ENCODE measurements around the gene SMCHD1.
"Not testable (repeated sequence)": the region's sequence is repeated elsewhere in the genome, so short reads cannot be mapped to it uniquely, and the experiment has no call there.

The SMCHD1 gene

GRCh38 chr18:2715990-2716389, 60.5 kb downstream of the SMCHD1 start:
- no peak for DNase-seq (ENCODE audit: extremely low read depth in 1 of 2, low read depth in 1 of 2)

- no peak for DNase-seq (ENCODE audit: extremely low read depth in 1 of 2, low read depth in 1 of 2)
Measured at GRCh38 chr18:2716394-2717326, 61.1 kb downstream of the SMCHD1 start.

DNA sequence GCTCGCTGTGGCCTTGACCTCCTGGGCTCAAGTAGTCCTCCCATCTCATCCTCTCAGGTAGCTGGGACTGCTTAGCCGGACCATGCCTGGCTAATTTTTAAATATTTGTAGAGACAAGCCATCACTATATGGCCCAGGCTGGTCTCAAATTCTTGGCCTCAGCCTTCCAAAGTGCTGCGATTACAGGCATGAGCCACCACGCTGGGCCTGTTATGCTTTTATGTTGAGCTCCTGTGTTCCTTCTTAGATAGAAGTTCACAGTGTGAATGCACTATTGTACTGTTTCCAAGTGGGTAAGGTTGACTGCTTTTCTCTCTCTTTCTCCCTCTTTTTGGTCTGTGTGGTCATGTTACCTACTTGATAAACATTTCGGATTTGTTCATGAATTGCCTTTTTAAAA, 61.9 kb downstream of the SMCHD1 start:
- DNase-seq (ENCODE audit: extremely low read depth in 1 of 2, low read depth in 1 of 2): no peak

DNA sequence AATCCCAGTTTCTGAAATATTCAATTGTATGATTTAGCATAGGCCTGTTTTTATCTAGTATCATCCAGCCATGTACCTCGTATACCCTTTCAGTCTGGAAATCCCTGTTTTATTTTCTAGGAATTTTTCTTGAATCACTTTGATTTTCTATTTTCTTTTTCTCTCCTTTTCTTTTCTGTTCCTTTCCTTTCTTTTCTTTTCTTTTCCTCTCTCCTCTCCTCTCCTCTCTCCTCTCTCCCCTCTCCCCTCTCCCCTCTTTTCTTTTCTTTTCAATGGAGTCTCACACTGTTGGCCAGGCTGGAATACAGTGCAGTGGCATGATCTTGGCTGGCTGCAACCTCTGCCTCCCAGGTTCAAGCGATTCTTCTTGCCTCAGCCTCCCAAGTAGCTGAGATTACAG, 63.5 kb downstream of the SMCHD1 start:
- no peak for DNase-seq (ENCODE audit: extremely low read depth in 1 of 2, low read depth in 1 of 2)

DNA sequence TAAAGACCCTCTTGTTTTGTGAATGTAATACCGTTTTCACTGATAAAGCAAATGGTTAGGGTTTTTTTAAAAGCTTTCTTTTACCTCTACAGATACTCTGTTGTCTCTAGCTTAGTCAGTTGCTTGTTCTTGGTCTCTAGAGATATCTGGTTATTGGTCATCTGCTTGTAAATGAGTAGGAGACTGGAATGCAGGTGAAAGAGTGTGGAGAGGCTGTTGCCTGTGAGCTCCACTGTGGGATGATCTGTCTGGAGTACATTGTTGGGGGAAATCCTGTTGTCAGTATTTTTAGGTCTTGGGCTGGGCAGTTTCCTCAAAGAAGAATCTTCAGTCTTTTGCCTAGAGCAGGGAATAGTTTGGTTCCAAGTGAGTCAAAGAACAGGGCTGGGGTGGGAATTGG, 67.7 kb downstream of the SMCHD1 start:
- no peak for DNase-seq (ENCODE audit: extremely low read depth in 1 of 2, low read depth in 1 of 2)

GRCh38 chr18:2729757-2730156, 74.2 kb downstream of the SMCHD1 start:
- no peak for DNase-seq (ENCODE audit: extremely low read depth in 1 of 2, low read depth in 1 of 2)

DNA sequence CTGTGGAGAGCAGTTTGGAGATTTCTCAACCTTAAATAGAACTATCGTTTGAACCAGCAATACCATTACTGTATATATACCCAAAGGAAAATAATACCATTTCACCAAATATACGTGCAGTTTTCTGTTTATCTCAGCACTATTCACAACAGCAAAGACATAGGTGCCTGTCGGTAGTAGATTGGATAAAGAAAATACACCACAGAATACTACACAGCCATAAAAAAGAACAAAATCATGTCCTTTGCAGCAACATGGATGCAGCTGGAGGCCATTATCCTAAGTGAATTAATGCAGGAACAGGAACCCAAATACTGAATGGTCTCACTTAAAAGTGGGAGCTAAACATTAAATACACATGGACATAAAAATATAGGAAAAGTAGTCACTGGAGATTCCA, 81.3 kb downstream of the SMCHD1 start:
- DNase-seq (ENCODE audit: extremely low read depth in 1 of 2, low read depth in 1 of 2): no peak

DNA sequence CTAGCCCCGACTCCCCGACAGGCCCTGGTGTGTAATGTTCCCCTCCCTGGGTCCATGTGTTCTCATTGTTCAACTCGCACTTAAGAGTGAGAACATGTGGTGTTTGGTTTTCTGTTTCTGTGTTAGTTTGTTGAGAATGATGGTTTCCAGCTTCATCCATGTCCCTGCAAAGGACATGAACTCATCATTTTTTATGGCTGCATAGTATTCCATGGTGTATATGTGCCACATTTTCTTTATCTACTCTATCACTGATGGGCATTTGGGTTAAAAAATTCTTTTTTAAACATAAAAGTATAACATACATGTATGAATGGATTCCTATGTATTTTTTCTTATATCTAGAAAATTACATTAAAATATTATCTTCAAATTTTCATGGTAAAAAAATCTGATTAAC, 84.6 kb downstream of the SMCHD1 start:
- DNase-seq (ENCODE audit: extremely low read depth in 1 of 2, low read depth in 1 of 2): not testable (repeated sequence)

DNA sequence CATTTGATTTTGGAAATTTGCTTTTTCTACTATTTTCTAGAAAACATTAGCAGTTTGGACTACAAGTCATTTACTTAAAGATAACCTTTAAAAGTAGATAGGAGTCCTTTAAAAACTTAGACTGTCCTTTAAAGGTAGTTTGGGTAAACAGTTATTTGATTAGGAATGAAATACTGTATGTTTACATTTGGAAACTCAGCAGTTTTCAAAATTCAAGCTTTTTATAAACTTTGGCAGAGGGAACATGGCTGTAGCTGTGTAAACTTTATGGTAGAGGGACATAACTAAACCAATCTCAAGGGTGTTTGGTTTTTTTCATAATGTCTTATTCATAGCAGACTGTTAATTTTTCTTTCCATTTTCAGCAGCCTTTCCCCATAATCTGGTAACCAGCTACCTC, 90.7 kb downstream of the SMCHD1 start:
- no peak for DNase-seq (ENCODE audit: extremely low read depth in 1 of 2, low read depth in 1 of 2)

GRCh38 chr18:2758309-2758708, 102.8 kb downstream of the SMCHD1 start:
- DNase-seq (ENCODE audit: extremely low read depth in 1 of 2, low read depth in 1 of 2): no peak

- DNase-seq (ENCODE audit: extremely low read depth in 1 of 2, low read depth in 1 of 2): no peak
Measured at GRCh38 chr18:2774669-2775068, 119.1 kb downstream of the SMCHD1 start.

DNA sequence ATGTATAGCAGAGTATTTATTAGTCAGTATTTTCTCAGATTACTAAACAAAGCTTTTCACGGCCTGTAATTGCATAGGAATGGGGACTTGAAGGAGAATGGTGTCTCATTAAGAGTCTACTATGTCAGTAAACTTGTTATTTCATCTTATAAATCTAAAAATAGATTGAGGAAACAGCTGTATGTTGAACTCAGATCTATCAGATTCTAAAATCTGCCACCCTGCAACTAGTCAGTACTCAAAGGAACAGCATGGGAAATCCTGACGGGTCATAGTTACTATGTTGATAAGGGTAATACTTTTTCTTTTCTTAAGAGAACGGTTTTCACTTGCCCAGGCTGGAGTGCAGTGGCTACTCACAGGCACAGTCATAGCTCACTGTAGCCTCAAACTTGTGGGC, 121.1 kb downstream of the SMCHD1 start:
- no peak for DNase-seq (ENCODE audit: extremely low read depth in 1 of 2, low read depth in 1 of 2)

DNA sequence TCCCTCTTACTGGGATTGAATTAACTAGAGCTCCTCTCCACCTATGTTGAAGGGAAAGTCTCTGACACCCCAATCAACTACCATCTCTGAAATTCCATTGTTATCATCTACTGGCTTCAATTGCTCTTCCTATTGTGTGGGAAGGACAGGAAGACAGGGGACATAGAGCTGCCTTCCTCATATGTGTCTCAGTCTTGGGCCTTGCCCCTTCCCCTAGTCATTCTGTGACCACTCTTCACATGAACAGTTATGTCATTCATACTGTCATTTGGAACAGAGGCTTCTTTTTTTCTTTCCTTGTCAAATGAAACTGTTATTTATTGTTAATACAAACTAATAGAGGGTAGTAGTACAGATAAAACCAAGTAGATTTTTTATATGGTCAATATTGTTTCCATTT, 121.7 kb downstream of the SMCHD1 start:
- DNase-seq (ENCODE audit: extremely low read depth in 1 of 2, low read depth in 1 of 2): no peak

- no peak for DNase-seq (ENCODE audit: extremely low read depth in 1 of 2, low read depth in 1 of 2)
Measured at GRCh38 chr18:2780750-2781149, 125.2 kb downstream of the SMCHD1 start.

GRCh38 chr18:2787225-2787624, 131.7 kb downstream of the SMCHD1 start:
- DNase-seq (ENCODE audit: extremely low read depth in 1 of 2, low read depth in 1 of 2): no peak

DNA sequence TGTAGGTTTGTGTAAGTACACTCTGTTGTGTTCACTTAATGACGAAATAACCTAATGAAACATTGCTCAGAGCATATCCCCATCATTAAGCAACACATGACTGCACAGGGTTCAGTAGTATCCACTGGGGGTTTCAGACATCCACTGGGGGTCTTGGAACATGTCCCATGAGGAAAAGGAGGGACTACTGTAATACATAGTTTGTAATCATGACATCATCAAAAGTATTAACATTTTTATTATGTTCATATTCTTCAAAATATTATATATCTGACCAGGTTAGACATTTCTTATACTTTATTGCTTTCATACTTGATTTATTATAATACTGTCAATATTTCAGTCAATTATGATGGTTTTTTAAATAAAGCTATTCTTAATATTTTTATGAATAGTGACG, 136.9 kb downstream of the SMCHD1 start:
- no peak for DNase-seq (ENCODE audit: extremely low read depth in 1 of 2, low read depth in 1 of 2)

GRCh38 chr18:2794159-2794558, 138.6 kb downstream of the SMCHD1 start:
- DNase-seq (ENCODE audit: extremely low read depth in 1 of 2, low read depth in 1 of 2): no peak

DNA sequence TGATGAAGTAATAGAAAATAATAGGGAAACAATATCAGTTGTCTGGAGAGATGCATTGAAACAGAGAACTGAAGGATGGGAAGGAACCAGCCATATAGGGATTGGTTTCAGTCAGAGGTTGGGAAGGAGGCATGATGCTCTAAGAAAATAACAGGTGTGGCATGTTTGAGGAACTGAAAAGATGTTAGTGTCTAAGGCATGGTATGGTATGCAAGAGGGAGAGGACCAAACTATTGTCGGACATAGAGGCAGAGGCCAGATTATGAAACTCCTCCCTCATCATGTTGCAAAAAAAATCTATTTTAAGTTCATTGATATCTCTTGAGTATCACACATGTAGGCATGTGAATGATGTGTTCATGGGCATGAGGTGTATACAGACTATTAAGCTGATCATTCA, 142.4 kb downstream of the SMCHD1 start:
- DNase-seq (ENCODE audit: extremely low read depth in 1 of 2, low read depth in 1 of 2): no peak

DNA sequence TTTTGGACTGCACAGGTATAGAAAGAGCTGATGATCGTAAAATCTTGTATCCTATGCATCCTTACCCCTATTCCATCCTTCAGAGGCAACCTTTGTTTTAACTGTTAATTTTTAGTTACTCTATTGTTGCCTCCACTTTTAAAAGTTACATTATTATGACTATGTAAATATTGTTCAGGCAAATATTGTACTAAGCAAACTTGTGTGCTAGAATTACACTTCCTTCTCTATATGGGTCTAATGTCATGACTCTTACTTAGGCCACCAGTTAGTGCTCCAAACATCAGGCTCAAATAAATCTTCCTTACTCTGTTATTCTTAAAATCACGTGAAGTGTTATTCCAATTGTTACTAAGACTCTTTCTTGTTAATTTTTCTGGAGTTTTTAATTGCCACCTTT, 143.8 kb downstream of the SMCHD1 start:
- DNase-seq (ENCODE audit: extremely low read depth in 1 of 2, low read depth in 1 of 2): no peak

DNA sequence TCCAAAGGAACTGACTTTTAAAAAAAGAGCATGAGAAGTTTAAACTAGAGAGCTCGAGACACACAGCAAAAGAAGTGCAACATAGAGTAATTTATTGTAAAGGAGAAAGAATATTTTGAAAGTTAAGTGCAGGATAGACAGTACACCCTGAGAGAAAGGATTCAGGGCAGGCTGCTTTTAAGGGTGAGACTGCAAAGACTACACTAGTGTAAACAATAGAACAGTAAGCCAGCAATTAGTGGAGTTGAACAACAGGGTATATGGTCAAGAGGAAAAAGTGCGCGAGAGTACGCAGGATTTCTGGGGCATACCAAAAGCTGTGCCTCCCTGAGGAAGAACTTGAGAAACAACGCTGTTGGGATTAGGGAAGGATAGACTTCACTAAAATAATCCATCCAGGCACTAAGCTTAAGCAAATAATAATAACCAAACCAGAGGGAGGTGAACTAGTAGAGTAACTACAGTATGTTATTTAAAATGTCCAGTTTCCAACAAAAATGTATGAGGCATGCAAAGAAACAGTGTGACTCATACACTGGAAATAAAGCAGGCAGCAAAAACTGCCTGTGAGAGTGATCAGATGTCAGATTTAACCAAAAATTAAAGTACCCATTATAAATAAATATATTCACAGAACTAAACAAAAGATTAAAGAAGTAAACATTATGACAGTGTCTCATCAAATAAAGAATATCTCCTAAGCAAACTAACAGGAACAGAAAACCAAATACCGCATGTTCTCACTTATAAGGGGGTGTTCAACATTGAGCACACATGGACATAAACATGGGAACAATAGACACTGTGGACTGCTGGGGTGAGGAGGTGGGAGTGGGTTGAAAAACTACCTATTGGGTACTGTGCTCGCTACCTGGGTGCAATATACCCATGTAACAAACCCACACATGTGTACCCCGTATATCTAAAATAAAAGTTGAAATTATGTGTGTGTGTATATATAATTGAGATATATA, 150.7 kb downstream of the SMCHD1 start:
- DNase-seq (ENCODE audit: extremely low read depth in 1 of 2, low read depth in 1 of 2): no peak

DNA sequence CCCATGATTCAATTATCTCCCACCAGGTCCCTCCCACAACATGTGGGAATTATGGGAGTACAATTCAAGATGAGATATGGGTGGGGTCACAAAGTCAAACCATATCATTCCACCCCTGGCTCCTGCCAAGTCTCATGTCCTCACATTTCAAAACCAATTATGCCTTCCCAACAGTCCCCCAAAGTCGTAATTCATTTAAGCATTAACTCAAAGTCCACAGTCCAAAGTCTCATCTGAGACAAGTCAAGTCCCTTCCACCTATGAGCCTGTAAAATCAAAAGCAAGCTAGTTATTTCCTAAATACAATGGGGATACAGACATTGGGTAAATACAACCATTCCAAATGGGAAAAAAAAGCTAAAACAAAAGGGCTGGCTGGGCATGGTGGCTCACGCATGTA, 153.1 kb downstream of the SMCHD1 start:
- not testable (repeated sequence) for DNase-seq (ENCODE audit: extremely low read depth in 1 of 2, low read depth in 1 of 2)

All from activated CD8-positive, alpha-beta memory T cell treated with anti-CD3 and anti-CD28 coated beads for 1 hour (primary cell).